Measurements from ENCODE around the gene BACE2.

Gene BACE2

DNA sequence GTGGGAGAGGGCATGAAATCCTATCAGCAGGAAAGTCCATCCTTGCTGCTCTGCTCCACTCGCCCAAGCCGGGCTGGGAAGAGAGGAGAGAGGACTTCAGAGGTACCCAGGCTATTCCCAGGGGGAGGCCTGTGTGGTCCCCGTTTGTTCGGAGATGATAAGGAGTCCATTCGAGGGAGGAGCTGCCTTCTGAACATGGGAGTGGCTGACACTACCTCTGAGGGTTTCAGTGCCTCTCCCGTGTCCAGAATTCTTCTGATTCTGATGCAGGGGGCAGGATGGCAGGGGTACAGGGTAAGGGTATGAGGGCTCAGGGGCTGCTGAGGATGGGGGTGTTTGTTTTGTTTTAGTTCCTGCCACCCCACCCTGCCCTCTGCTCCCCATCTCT lies 40.4 kb downstream of the BACE2 start:
- no peak for DNase-seq
- no peaks in the 10 kb centered on the region for H3K27me3 ChIP-seq
- no peak overlapping the region for H3K4me3 ChIP-seq
- peaks cover 0 to 51% (median 29%) of the 10 kb centered on the region in 4 donors for H3K4me1 ChIP-seq
- TF ChIP-seq, protein P1, sequence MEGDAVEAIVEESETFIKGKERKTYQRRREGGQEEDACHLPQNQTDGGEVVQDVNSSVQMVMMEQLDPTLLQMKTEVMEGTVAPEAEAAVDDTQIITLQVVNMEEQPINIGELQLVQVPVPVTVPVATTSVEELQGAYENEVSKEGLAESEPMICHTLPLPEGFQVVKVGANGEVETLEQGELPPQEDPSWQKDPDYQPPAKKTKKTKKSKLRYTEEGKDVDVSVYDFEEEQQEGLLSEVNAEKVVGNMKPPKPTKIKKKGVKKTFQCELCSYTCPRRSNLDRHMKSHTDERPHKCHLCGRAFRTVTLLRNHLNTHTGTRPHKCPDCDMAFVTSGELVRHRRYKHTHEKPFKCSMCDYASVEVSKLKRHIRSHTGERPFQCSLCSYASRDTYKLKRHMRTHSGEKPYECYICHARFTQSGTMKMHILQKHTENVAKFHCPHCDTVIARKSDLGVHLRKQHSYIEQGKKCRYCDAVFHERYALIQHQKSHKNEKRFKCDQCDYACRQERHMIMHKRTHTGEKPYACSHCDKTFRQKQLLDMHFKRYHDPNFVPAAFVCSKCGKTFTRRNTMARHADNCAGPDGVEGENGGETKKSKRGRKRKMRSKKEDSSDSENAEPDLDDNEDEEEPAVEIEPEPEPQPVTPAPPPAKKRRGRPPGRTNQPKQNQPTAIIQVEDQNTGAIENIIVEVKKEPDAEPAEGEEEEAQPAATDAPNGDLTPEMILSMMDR (IDR thresholded peaks at IDR 0.05) = no peak
- peak overlapping the region; percentile 68 to 77 for H3K27ac ChIP-seq
- intact Hi-C loops (cut with DNase I; ENCODE audit: low total_unique reads) = no loop called here
- peaks cover 0 to 8% (median 6%) of the 10 kb centered on the region in 3 donors for H3K36me3 ChIP-seq
- no peaks in the 10 kb centered on the region for H3K9me3 ChIP-seq

DNA sequence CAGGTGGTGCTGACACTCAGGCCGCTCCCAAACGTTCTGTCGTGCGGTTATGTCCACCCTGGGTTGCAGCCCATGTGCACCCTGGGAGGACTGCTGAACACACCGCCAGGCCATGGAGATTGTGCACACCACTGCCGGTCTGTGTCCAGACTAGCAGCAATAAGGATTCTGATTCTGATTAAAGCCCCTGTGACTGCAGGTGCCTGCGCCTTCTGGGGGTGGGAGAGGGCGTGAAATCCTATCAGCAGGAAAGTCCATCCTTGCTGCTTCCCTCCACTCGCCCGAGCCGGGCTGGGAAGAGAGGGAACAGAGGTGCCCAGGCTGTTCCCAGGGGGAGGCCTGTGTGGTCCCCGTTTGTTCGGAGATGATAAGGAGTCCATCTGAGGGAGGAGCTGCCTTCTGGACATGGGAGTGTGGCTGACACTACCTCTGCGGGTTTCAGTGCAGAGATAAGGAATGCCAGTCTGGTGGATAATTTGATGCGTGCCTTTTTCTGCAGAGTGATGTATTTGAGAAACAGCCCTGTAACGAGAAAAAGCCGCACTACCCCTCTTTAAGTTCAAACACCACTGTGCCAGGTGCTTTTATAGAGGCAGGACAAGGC lies 41.2 kb downstream of the BACE2 start:
- Histone ChIP-seq H3K4me3 (no peak overlapping the region), H3K9me3 (no peaks in the 10 kb centered on the region), H3K4me1 (peaks cover 0 to 55% (median 29%) of the 10 kb centered on the region in 4 donors), H3K27ac (peak overlapping the region; percentile 68 to 77), H3K36me3 (peaks cover 0 to 8% (median 6%) of the 10 kb centered on the region in 3 donors), H3K27me3 (no peaks in the 10 kb centered on the region)
- TF ChIP-seq, protein P1 (IDR thresholded peaks at IDR 0.05) = no peak
- peak; percentile 17 to 64 for DNase-seq
- intact Hi-C loops (cut with DNase I; ENCODE audit: low total_unique reads) = no loop called here

DNA sequence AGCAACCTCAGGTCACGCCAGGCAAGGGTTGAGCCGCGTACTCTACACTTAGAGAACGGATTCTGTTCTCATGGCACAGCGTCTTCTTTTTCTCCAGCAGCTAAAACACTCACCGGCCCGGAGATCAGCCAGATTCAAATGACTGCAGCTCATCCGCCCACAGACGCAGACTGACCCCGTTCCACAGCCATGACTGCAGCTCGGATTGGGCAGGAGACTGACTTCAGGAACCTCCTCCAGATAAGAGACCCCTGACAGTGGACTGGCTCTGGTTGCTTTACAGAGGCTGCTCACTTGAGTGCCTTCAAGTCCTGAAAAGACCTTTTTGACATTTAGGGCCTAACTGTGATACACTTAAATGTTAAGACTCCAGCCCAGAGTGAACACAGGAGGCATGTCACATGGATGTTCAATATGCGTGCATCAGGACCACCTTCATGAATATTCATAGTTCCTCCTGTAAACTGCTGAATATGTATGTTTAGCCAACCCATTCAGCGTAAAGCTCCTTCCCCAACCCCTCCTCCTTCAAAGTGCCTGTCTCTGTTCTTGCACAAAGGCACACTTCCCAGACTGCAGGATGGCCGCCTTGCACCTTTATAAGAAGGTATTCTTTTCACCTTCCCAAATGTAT lies 42.6 kb downstream of the BACE2 start:
- Histone ChIP-seq H3K4me3 (no peak overlapping the region), H3K27ac (peak overlapping the region in 1 of 2 donors; percentile 7), H3K27me3 (no peaks in the 10 kb centered on the region), H3K4me1 (peaks cover 0 to 55% (median 29%) of the 10 kb centered on the region in 4 donors), H3K9me3 (no peaks in the 10 kb centered on the region), H3K36me3 (peaks cover 0 to 8% (median 6%) of the 10 kb centered on the region in 3 donors)
- TF ChIP-seq, protein P1 (IDR thresholded peaks at IDR 0.05) = no peak
- intact Hi-C loops (cut with DNase I; ENCODE audit: low total_unique reads) = no loop called here
- DNase-seq = no peak

DNA sequence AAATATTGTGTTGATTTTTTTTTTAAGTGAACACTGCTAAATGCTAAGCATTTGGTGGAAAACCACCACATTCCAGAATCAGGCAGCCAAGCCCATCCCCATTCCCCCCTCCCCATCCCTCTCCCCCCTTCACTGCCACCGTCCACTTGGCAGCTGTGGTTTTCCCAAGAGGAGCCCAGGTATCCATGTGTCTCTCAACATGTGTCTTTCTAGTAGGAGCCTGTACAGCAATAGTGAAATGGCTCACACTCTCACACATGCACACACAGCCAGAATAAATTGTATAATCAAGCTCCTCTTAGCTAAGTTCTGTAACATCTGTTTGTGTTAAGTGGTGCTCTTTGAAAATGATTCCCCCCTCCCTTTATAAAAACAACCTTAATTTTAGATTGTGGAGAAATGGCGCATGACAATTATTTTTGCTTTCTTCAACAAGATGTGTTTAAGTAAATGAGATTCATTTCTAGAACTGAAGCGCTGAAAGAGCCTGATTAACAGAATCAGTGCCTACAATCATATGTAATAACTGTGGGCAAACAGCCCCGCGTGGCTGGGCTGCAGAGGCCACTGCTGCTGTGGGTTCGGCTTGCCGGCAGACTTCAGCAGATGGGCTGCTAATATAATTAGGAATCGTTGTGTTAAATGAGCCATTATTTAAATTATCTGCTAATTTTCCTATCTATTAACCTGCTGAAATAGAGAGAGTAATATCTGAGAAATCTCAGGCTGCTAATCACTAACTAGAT lies 43.3 kb downstream of the BACE2 start:
- Histone ChIP-seq H3K27me3 (no peaks in the 10 kb centered on the region), H3K36me3 (peaks cover 0 to 8% (median 6%) of the 10 kb centered on the region in 3 donors), H3K27ac (no peak overlapping the region), H3K9me3 (no peaks in the 10 kb centered on the region), H3K4me1 (peaks cover 0 to 58% (median 29%) of the 10 kb centered on the region in 4 donors), H3K4me3 (no peak overlapping the region)
- DNase-seq = no peak
- intact Hi-C loops (cut with DNase I; ENCODE audit: low total_unique reads) = no loop called here
- TF ChIP-seq, protein P1 (IDR thresholded peaks at IDR 0.05) = no peak

DNA sequence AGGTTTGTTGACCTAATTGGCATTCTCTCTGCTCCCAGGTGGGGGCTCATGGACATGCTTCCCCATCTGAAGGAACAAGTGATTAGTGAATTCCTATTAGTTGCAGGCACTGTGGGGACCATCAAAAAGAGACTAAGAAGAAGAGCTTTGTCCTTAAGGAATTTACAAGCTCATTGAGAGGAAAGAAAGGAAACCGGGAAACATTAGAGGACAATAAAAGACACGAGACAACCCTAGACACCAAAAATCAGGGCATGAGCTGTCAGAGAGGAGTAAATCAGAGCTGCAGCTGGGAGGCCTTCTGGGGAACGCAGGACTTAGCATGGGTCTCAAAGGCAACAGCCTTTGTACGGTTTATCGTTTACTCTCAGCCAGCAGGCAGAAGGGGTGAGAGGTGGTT lies 45.1 kb downstream of the BACE2 start:
- Histone ChIP-seq H3K4me1 (peaks cover 0 to 60% (median 28%) of the 10 kb centered on the region in 4 donors), H3K27me3 (no peaks in the 10 kb centered on the region), H3K27ac (no peak overlapping the region), H3K9me3 (no peaks in the 10 kb centered on the region), H3K4me3 (no peak overlapping the region), H3K36me3 (peaks cover 0 to 8% (median 6%) of the 10 kb centered on the region in 3 donors)
- DNase-seq = no peak
- intact Hi-C loops (cut with DNase I; ENCODE audit: low total_unique reads) = no loop called here
- TF ChIP-seq, protein P1 (IDR thresholded peaks at IDR 0.05) = no peak
